Gastrocnemius medialis (tissue), 4 donors: Measurements from ENCODE around the gene NFATC3.

Experiments used
- CTCF ChIP-seq, 5 experiments: fragments of 450-650 bp in 3 of 5; fragments of 200-600 bp in 2 of 5; sonication (generic) in 2 of 5; IDR thresholded peaks in 4 of 5; conservative IDR thresholded peaks in 1 of 5; 1 replicate in 4 of 5; 2 replicates in 1 of 5; pipeline ENCODE4 v1.5.1; 2016 to 2019; ENCODE audit warnings: antibody characterized with exemption in 5 of 5, mild to moderate bottlenecking in 3 of 5, moderate library complexity in 3 of 5
- POLR2A ChIP-seq, 2 donors: fragments of 450-650 bp; IDR thresholded peaks; one replicate each; pipeline ENCODE4 v1.6.1; 2017; ENCODE audit warnings: antibody characterized with exemption in 2 of 2, mild to moderate bottlenecking in 2 of 2, moderate library complexity in 2 of 2

GRCh38 chr16:68037841-68038597 is 47.2 kb upstream of the NFATC3 start:
- TF ChIP-seq CTCF (IDR thresholded peaks at IDR 0.05 in 4 of 5, conservative IDR thresholded peaks at IDR 0.05 in 1 of 5) (no peak), POLR2A (IDR thresholded peaks at IDR 0.05) (no peak)
